ENCODE measurements around the gene GSDME. TPM values are rescaled to one million over a fixed set of nuclear protein-coding genes. Genes with fewer than 3 reads are reported as not detected.
"Not testable (repeated sequence)": the region's sequence is repeated elsewhere in the genome, so short reads cannot be mapped to it uniquely, and the experiment has no call there.

The GSDME gene
- total RNA-seq (2014; rRNA removed; shearing (Covaris generic)): 0.48 TPM in 2 replicates

DNA sequence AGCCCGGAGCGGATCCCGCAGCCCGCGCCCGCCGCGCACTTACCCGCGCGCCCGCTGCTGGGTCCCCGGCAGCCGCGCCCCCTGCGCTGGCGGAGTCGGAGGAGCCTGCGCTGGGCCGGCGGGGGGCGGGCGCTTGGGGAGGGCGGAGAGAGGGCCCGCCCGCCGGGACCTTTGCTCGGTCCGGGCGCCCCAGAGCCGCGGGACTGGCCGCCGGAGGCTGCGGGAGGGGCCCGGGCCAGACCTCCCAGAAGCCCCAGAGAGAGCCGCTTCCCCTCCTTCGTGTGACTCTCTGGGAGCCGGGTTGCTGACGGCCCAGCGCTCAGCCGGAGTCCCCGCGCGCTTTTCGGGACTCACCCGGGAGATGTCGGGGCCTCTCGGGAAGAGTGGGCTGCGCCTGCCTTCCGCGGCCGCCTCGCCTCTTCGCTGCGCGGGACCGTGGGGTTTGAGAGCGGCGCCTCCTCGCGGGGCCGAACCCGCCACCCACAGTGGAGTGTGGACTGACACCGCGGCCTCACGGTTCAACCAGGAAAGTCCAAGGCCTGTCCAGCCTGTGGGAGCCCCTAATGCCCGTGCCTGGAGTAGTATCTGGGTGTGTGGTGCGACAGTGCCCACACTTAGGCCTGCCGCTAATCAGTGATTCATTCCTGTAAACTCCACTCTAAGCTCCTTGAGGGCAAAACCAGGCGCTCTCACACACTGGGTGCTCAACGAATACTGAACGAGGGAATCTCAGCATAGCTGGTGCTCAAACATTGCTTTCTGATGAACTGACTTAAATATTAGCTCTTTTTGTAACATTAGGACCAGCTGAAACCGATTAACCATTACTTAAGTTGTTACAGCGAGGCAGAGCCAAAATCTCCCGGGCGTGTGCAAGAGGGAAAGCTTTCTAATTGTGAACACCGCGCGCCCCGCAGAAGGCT, at the start of gene GSDME:
TSS of gene GSDME (minus strand) at position 112 of the 923 bp plus-strand sequence. CDS start 7,690 bp downstream, outside the sequence.
- H3K27me3 ChIP-seq (ENCODE audit: control insufficient read depth, insufficient read depth, low read length): peaks cover 38% of the 10 kb centered on the region
- peak; percentile 90 for DNase-seq
- no peaks in the 10 kb centered on the region for H3K36me3 ChIP-seq (replicated peaks; ENCODE audit: control insufficient read depth, insufficient read depth, low read length)
- H3K4me3 ChIP-seq (ENCODE audit: insufficient read depth, low read depth, low read length): peak within 1 kb of the TSS; percentile 71

DNA sequence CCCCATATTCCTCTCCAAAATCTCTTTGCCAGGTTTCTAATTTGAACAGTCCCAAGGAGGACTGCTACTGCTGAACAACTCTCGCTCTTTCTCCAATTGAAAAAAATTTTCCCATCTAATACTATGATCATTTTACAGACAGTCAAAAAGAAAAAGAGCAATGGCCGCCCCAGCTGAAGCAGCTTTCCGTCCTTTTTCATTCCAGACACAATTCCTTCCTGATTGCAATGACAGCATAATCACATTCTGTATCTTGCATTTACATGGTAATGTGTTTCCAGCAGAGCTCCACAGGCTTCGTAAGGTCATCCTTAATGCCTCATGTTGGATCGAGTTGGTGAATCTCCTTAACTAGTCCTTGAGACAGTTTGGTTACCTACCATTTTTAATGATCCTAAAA, 45.0 kb upstream of the GSDME start:
- Histone ChIP-seq H3K36me3 (replicated peaks; ENCODE audit: control insufficient read depth, insufficient read depth, low read length) (no peaks in the 10 kb centered on the region), H3K27me3 (ENCODE audit: control insufficient read depth, insufficient read depth, low read length) (no peaks in the 10 kb centered on the region), H3K4me3 (ENCODE audit: insufficient read depth, low read depth, low read length) (no peak overlapping the region)
- DNase-seq: no peak

- DNase-seq: no peak
- H3K4me3 ChIP-seq (ENCODE audit: insufficient read depth, low read depth, low read length): no peak overlapping the region
- no peaks in the 10 kb centered on the region for H3K36me3 ChIP-seq (replicated peaks; ENCODE audit: control insufficient read depth, insufficient read depth, low read length)
- no peaks in the 10 kb centered on the region for H3K27me3 ChIP-seq (ENCODE audit: control insufficient read depth, insufficient read depth, low read length)
Observed at GRCh38 chr7:24801883-24802282, 44.6 kb upstream of the GSDME start.

GRCh38 chr7:24800667-24801066, 43.4 kb upstream of the GSDME start:
- DNase-seq: no peak
- H3K4me3 ChIP-seq (ENCODE audit: insufficient read depth, low read depth, low read length): no peak overlapping the region
- no peaks in the 10 kb centered on the region for H3K27me3 ChIP-seq (ENCODE audit: control insufficient read depth, insufficient read depth, low read length)
- H3K36me3 ChIP-seq (replicated peaks; ENCODE audit: control insufficient read depth, insufficient read depth, low read length): no peaks in the 10 kb centered on the region; the same call in 1 of the 2 replicates

DNA sequence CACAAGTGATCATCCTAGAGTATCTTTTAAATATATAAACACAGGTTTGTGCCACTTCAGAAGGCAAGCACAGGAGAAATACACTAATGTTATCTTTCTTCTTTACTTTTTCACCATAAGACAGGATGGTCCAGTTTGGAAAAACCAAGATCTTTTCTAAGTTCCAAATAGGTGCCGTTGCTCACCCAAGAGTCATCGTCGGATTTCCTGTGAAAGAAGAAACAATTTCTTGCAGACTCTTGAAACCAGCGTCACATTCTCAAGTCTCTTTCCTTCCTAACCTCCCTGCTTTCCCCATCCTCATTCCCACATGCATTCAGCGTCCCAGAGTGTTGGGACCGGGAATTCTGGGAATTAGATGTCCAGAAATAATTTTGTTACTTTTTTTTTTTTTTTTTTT, 42.8 kb upstream of the GSDME start:
- DNase-seq: no peak
- Histone ChIP-seq H3K27me3 (ENCODE audit: control insufficient read depth, insufficient read depth, low read length) (no peaks in the 10 kb centered on the region), H3K36me3 (replicated peaks; ENCODE audit: control insufficient read depth, insufficient read depth, low read length) (no peaks in the 10 kb centered on the region; the same call in 1 of the 2 replicates), H3K4me3 (ENCODE audit: insufficient read depth, low read depth, low read length) (no peak overlapping the region)

DNA sequence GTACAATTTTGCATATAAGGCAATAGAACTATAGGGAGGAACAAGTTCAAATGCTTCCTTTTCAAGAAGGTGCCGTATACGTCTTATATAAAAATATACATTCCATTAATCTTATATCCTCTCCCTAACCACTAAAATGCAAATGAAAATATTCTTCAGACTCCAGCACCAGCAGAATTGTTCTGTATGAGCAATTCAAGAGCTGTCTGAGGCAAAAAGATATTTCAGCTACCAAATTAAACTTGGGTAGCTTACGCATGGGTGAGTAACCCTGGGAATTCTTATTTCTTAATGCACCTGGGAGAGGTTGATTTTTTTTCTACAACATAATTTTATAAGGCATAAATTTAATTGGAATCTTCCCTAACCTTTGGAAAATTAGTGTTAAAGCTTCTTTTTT, 42.2 kb upstream of the GSDME start:
- DNase-seq: no peak
- no peaks in the 10 kb centered on the region; the same call in 1 of the 2 replicates for H3K36me3 ChIP-seq (replicated peaks; ENCODE audit: control insufficient read depth, insufficient read depth, low read length)

DNA sequence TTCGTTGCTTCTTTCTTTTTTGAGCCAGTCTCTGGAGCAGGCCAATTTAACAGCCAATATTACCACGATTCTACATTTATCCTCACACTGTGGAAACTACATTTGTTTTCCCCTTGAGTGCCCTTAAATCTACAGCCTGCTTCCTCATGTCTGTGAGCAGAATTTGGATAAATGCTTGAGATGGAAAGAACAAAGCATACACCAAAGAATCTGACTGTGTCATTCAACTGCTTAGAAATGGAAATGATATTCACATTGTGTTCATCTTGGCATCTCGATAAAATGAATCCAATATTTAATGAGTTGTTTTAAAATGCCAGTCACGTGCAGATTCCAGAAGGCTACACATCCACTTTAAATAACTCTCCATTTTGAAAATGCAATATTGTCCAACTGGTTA, 41.0 kb upstream of the GSDME start:
- DNase-seq: no peak
- no peak overlapping the region for H3K4me3 ChIP-seq (ENCODE audit: insufficient read depth, low read depth, low read length)
- H3K36me3 ChIP-seq (replicated peaks; ENCODE audit: control insufficient read depth, insufficient read depth, low read length): no peaks in the 10 kb centered on the region; the same call in 1 of the 2 replicates
- no peaks in the 10 kb centered on the region for H3K27me3 ChIP-seq (ENCODE audit: control insufficient read depth, insufficient read depth, low read length)

More for the DNA sequence above, 42.2 kb upstream of the GSDME start:
- Histone ChIP-seq H3K4me3 (ENCODE audit: insufficient read depth, low read depth, low read length) (no peak overlapping the region), H3K27me3 (ENCODE audit: control insufficient read depth, insufficient read depth, low read length) (no peaks in the 10 kb centered on the region)

DNA sequence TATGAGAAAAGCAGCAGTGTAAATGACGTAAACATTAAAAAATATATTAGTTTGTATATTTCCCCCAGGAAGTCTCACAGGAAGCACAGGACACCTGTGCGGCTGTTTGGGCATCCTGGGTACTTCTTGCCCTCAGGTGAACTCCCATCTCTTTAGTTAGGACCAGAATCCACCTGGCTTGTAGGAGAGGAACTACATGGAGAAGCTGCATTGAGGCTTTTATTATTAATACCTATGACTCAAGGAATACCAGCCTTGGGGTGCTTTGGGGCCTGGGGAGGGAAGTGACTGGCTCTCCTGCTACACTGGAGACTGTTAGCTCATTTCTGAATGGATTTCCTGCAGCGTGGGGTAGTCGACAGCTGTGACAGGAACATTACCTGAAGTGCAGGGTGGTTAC, 40.0 kb upstream of the GSDME start:
- no peak for DNase-seq
- H3K27me3 ChIP-seq (ENCODE audit: control insufficient read depth, insufficient read depth, low read length): no peaks in the 10 kb centered on the region
- no peaks in the 10 kb centered on the region; the same call in 1 of the 2 replicates for H3K36me3 ChIP-seq (replicated peaks; ENCODE audit: control insufficient read depth, insufficient read depth, low read length)
- no peak overlapping the region for H3K4me3 ChIP-seq (ENCODE audit: insufficient read depth, low read depth, low read length)

GRCh38 chr7:24795407-24795767, 38.1 kb upstream of the GSDME start:
- DNase-seq: no peak
- Histone ChIP-seq H3K27me3 (ENCODE audit: control insufficient read depth, insufficient read depth, low read length) (no peaks in the 10 kb centered on the region), H3K36me3 (replicated peaks; ENCODE audit: control insufficient read depth, insufficient read depth, low read length) (no peaks in the 10 kb centered on the region; the same call in 1 of the 2 replicates), H3K4me3 (ENCODE audit: insufficient read depth, low read depth, low read length) (no peak overlapping the region)

- not testable (repeated sequence) for H3K27me3 ChIP-seq (ENCODE audit: control insufficient read depth, insufficient read depth, low read length); DNase-seq; H3K4me3 ChIP-seq (ENCODE audit: insufficient read depth, low read depth, low read length); H3K36me3 ChIP-seq (replicated peaks; ENCODE audit: control insufficient read depth, insufficient read depth, low read length)
Observed at GRCh38 chr7:24794751-24795406, 37.6 kb upstream of the GSDME start.

- no peak for DNase-seq
- Histone ChIP-seq H3K27me3 (ENCODE audit: control insufficient read depth, insufficient read depth, low read length) (no peaks in the 10 kb centered on the region), H3K4me3 (ENCODE audit: insufficient read depth, low read depth, low read length) (no peak overlapping the region), H3K36me3 (replicated peaks; ENCODE audit: control insufficient read depth, insufficient read depth, low read length) (no peaks in the 10 kb centered on the region; the same call in 1 of the 2 replicates)
Observed at GRCh38 chr7:24793982-24794648, 36.9 kb upstream of the GSDME start.

- no peak for DNase-seq
- H3K36me3 ChIP-seq (replicated peaks; ENCODE audit: control insufficient read depth, insufficient read depth, low read length): no peaks in the 10 kb centered on the region
- H3K27me3 ChIP-seq (ENCODE audit: control insufficient read depth, insufficient read depth, low read length): no peaks in the 10 kb centered on the region
- H3K4me3 ChIP-seq (ENCODE audit: insufficient read depth, low read depth, low read length): no peak overlapping the region
Observed at GRCh38 chr7:24788961-24789576, 31.8 kb upstream of the GSDME start.

DNA sequence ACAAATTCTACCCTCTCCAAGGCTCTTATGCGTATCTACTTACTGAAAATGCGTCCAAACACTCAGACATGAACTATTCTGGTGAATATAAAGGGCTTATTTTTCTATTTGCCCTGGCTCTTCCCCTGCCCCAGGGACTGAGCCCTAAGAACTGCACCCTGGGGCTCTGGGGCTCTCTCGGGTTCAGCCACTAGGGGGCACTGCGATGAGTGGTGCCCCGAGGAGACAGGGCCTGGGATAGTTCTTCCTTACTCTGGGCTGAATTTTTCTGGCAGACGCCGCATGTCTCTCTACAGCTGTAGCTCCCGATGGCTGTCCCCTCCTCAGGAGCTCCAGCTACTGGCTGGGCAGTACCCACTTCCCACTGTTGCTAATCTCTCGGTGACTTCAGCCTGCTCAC, 30.8 kb upstream of the GSDME start:
- no peak for DNase-seq
- Histone ChIP-seq H3K36me3 (replicated peaks; ENCODE audit: control insufficient read depth, insufficient read depth, low read length) (no peaks in the 10 kb centered on the region), H3K27me3 (ENCODE audit: control insufficient read depth, insufficient read depth, low read length) (no peaks in the 10 kb centered on the region), H3K4me3 (ENCODE audit: insufficient read depth, low read depth, low read length) (no peak overlapping the region)

DNA sequence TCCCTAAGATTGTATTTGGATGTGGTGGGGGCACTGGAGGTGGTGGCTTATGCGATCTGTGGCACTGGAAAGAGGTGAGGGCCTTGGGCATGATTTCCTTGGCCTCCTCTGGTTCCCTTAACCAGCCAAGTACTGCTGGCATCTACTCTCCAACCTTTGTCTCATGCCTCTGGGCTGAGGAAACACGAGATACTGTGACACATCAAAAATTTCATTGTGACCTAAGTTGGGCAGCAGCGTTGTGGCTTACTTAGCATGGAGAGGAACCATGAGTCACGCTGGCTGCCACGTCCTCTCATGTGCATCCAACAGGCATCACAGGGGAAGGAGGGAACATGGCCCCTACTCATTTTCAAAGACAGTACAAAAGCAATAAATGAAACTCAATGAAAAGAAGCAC, 29.7 kb upstream of the GSDME start:
- no peak overlapping the region for H3K4me3 ChIP-seq (ENCODE audit: insufficient read depth, low read depth, low read length)
- no peak for DNase-seq
- no peaks in the 10 kb centered on the region for H3K36me3 ChIP-seq (replicated peaks; ENCODE audit: control insufficient read depth, insufficient read depth, low read length)
- no peaks in the 10 kb centered on the region for H3K27me3 ChIP-seq (ENCODE audit: control insufficient read depth, insufficient read depth, low read length)

All from H7 (cell line).